ENCODE results near the gene GFER.

- TF ChIP-seq CTCF (IDR thresholded peaks at IDR 0.05) (no peak), POLR2AphosphoS5 (IDR thresholded peaks at IDR 0.05) (no peak), EP300 (IDR thresholded peaks at IDR 0.05) (no peak), POLR2A (IDR thresholded peaks at IDR 0.05) (no peak)
Measured at GRCh38 chr16:2037115-2037514, 53.1 kb downstream of the GFER start.

Data from gastroesophageal sphincter (tissue), 3 donors.